Esophagus (tissue), 2 donors: Measurements from ENCODE around the gene GMDS. TPM values are rescaled to one million over a fixed set of nuclear protein-coding genes. Genes with fewer than 3 reads are reported as not detected.

Source experiments
- H3K27ac ChIP-seq, 2 donors: one replicate each; pipeline ENCODE4 v1.5.1; 2013; ENCODE audit warnings: low read depth in 2 of 2, mild to moderate bottlenecking in 2 of 2, inconsistent platforms in 1 of 2, low read length in 1 of 2, moderate library complexity in 1 of 2
- H3K27me3 ChIP-seq, 2 donors: one replicate each; pipeline ENCODE4 v1.6.1; 2013; ENCODE audit warnings: low read length in 2 of 2, control low read depth in 1 of 2, mild to moderate bottlenecking in 1 of 2; ENCODE audit not compliant: insufficient read depth in 2 of 2, control insufficient read depth in 1 of 2
- H3K36me3 ChIP-seq, 2 donors: one replicate each; pipeline ENCODE4 v1.6.1; 2013; ENCODE audit warnings: low read length in 1 of 2; ENCODE audit not compliant: control insufficient read depth in 2 of 2, insufficient read depth in 2 of 2
- H3K4me1 ChIP-seq, 2 donors: one replicate each; pipeline ENCODE4 v1.6.1; 2013; ENCODE audit warnings: low read length in 1 of 2; ENCODE audit not compliant: control insufficient read depth in 2 of 2, insufficient read depth in 2 of 2
- H3K4me3 ChIP-seq, 2 donors: one replicate each; pipeline ENCODE4 v1.5.1; 2013; ENCODE audit warnings: low read length in 2 of 2, mild to moderate bottlenecking in 2 of 2, low read depth in 1 of 2, moderate library complexity in 1 of 2
- H3K9me3 ChIP-seq, 2 donors: one replicate each; pipeline ENCODE4 v1.6.1; 2013; ENCODE audit warnings: mild to moderate bottlenecking in 2 of 2, low read depth in 1 of 2, low read length in 1 of 2, moderate library complexity in 1 of 2; ENCODE audit not compliant: control insufficient read depth in 2 of 2, insufficient read depth in 1 of 2
- WGBS, 2 donors: extraction: QIAGEN DNeasy Blood & Tissue Kit; methylation state at CpG; one replicate each; pipeline ENCODE4 v1.1.7; 2013; 5-methylcytosine and 5-hydroxymethylcytosine counted together
- polyA plus RNA-seq, 2 donors: library from polyadenylated mRNA; stranded (reverse); fragments of 200-250 nt; gene quantifications; one replicate each; pipeline ENCODE4 v1.2.3, GENCODE V29; 2013
- donor health status: healthy with polysubstance abuse.
- donor health status: Bipolar disorder and iron deficiency.

GMDS gene
- polyA plus RNA-seq, 2 donors: 42.4 to 54.5 TPM

DNA sequence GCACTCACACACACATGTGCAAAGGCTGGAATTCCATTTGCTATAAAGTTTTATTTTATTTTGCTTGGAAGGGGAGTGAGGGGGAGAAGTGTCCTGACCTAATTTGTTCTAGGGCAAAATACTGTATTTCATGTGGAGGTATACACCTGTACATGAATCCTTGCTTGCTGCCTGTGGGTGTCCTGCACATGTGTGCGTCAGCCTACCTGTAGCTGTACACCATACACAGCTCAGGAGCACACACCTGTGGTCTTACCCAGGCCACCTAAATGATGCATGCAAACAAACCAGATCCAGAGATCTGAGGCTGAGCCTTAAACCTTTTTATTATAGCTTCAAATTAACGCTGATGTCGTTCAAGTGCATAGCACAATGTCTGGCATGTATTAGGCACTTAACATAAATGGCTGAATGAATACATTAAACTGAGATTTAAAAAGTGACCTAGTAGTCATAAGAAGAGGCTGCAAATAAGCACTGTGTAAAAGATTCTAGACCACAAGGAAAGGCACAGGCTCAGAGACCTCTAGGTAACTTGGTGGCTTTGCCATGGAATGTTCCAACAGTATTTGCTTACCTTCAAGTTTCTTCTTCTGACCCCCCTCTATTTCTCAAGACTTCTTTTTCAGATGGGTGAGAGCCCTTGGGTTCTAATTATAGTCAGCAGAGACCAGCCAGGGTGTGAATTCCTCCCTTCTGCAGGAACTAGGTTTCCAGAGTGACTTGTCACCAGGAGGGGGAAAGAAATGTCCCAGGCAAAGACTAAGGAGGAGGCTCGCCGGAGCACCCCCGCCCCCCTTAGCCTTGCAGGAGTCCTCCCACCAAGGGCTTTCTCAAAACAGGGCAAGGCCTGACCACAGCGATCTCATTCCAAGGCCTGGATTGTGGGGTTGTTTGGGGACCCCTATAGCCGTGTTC, 622.3 kb downstream of the GMDS start:
- Histone ChIP-seq H3K9me3 (peaks cover 0 to 2% of the 10 kb centered on the region in 2 donors), H3K4me1 (peaks cover 0 to 5% of the 10 kb centered on the region in 2 donors), H3K27me3 (no peaks in the 10 kb centered on the region), H3K4me3 (no peak overlapping the region), H3K36me3 (peaks cover 0 to 7% of the 10 kb centered on the region in 2 donors), H3K27ac (no peak overlapping the region)
- WGBS, 2 donors: 92 to 94% methylated on average over 8 of the region's 8 CpGs

DNA sequence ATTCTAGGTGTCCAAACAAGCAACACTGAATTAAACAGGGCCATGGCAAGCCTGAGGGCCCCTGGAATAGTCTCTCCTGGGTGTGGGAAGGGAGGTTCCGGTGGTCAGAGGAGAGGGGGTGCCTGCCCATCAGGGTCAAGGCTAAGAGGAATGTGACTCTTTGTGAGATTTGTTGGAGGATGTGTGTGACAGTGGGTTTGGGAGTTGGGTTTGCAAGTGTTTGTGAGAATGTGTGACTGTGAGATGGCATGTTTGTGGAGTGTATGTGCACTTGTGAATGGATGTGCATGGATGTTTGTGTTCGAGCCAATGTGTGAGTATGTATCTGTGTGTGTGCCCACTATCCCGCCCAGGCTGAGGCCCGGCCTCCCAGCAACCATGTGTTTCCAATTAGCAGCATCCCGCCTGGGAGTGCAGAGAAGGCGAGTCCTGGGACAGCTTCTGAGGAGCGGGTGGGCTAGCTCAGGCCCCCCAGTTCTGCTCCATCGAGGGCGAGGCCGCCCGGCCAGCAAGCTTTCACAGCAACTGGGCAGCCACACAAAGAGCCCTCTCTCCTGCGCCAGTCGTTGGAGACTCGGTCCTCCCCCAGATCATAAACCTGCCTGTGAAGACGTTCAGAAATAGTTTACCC, 623.1 kb downstream of the GMDS start:
- H3K4me1 ChIP-seq: peaks cover 0 to 5% of the 10 kb centered on the region in 2 donors
- H3K36me3 ChIP-seq: peaks cover 0 to 7% of the 10 kb centered on the region in 2 donors
- peaks cover 0 to 2% of the 10 kb centered on the region in 2 donors for H3K9me3 ChIP-seq
- no peak overlapping the region for H3K27ac ChIP-seq
- no peak overlapping the region for H3K4me3 ChIP-seq
- H3K27me3 ChIP-seq: no peaks in the 10 kb centered on the region
- 88 to 89% methylated on average over 15 of the region's 15 CpGs for WGBS, 2 donors

DNA sequence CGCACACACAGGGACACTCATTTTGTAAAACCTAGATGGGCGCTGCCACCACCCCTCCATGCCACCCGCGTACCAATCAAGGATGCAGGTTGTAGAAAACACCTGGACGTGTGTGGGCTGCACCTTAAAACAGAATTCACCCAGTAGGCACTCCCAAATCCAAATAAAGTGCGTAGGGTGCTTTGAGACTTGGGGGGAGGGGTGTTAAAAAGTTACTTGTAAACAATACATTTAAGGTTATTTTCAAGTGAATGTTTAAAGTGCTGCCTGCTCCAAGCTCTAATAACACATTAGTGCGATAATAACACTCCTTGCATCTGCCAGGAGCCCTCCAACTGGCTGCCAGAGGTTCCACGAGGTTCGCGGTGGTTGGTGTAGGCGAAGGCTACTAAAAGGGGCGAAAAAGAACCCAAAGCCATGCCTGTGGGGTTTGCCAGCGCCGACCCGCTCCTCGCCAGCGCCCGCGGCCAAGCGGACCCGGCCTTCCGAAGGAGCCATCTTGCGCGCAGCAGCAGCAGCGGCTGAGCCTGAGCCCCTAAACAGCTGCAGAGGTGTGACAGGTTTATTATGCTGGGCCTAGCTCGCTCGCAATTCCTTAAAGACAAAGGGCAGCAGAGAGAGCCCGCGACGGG, 624.2 kb downstream of the GMDS start:
- Histone ChIP-seq H3K9me3 (peaks cover 0 to 2% of the 10 kb centered on the region in 2 donors), H3K36me3 (peaks cover 0 to 7% of the 10 kb centered on the region in 2 donors), H3K27ac (no peak overlapping the region), H3K27me3 (no peaks in the 10 kb centered on the region), H3K4me3 (no peak overlapping the region), H3K4me1 (peaks cover 0 to 5% of the 10 kb centered on the region in 2 donors)
- WGBS, 2 donors: 95% methylated on average over 30 of the region's 30 CpGs

DNA sequence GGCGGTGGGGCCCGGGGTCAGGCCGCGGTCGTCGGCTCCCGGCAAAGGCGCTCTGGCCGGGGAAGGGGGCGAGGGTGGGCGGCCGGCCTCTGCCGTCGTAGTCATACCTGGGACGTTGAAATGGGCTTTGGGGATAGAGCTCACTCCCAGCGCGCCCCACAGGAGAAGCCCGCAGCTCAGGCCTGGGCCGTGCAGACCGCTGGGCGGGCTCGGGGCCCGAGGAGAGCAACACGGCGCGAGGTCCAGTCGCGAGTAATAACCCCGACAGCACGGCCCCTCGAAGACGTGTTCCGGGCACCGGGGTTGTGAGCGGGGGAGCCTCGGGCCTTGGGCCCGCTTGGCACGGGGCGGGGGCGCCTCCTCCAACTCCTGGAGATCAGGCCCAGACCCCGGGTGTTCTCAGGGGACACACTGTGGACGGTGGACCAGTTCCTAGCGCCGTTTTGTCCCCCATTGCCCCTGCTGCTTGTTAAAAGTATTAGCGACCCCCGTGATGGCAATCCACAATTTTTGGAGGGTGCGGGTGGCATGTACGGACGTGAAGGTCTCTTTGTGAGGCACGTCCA, 624.8 kb downstream of the GMDS start:
- Histone ChIP-seq H3K36me3 (peaks cover 0 to 7% of the 10 kb centered on the region in 2 donors), H3K27me3 (no peaks in the 10 kb centered on the region), H3K4me3 (no peak overlapping the region), H3K9me3 (peaks cover 0 to 2% of the 10 kb centered on the region in 2 donors), H3K27ac (no peak overlapping the region), H3K4me1 (peaks cover 0 to 5% of the 10 kb centered on the region in 2 donors)
- 72 to 73% methylated on average over 46 to 50 of the region's 50 CpGs for WGBS, 2 donors

DNA sequence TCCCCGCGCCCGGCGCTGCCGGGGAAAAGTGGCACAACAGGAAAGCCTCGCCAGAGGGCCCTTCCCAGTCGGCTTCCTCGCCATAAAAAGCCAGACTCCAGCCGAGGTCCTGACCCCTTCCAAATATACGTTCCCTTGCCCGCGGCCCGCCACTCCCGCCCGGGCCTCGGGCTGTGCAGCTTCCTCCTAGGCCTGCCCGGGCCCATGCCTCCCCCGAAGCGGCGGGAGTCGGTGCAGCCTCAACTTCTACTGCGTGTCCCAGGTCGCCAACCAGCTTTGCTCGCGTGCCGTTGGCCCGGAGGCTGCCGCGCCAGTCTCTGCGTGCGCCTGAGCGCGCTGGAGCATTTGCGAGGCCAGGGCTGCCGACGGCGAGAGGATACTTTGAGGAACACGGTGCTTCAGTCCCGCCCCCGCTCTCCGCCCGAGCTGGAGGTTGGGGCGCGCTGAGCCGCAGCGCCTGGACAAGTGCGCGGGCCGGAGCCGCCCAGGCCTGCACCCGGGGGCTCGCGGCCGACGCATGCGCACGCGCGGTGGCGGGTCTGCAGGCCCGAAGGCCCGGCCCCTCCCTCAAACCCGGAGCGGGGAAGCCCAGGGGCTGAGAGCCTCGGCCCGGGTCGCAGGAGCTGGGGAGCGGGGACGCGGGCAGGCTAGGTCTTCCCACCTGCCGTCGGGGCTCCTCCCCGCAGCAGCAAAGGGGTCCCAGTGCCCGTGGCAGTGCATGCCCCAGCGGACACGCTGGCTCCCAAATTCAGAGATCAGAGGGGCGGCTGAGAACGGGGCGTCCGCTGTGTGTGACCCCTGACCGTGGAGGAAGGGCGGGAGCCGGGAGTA, 625.5 kb downstream of the GMDS start:
- peaks cover 0 to 5% of the 10 kb centered on the region in 2 donors for H3K4me1 ChIP-seq
- peak overlapping the region; percentile 2 to 33 for H3K4me3 ChIP-seq
- no peaks in the 10 kb centered on the region for H3K27me3 ChIP-seq
- WGBS, 2 donors: 17 to 24% methylated on average over 83 of the region's 83 CpGs
- peaks cover 0 to 7% of the 10 kb centered on the region in 2 donors for H3K36me3 ChIP-seq
- H3K27ac ChIP-seq: no peak overlapping the region
- peaks cover 0 to 4% of the 10 kb centered on the region in 2 donors for H3K9me3 ChIP-seq

DNA sequence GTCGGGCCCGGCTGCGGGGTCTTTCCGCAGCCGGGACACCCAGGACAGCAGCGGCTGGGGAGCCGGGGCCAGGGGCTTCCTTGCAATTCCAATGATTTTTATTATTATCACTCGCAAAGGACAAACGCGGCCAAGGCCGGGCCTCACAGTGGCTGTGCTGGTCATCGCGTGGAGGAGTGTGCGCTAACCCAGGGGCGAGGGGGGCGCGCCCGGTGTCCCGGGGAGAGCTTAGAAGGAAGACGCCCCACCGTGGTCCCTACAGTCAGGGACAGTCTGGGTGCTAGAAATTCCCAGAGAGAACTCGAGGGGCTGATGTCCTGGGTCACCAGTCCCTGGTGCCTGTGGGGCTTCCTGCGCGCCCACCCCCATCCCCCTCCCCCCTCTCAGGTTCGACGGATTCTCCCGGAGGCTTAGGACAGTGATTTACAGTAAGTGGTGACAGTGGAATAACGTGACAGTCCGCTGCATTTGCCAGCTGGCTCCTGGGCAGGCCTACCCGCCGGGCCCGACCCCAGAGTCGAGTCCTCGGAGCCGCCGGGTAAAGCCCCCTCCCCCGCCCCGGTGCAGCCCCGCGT, 626.2 kb downstream of the GMDS start:
- 57 to 58% methylated on average over 40 of the region's 40 CpGs for WGBS, 2 donors
- Histone ChIP-seq H3K4me1 (peaks cover 0 to 5% of the 10 kb centered on the region in 2 donors), H3K27ac (no peak overlapping the region), H3K27me3 (peaks cover 0 to 4% of the 10 kb centered on the region in 2 donors), H3K36me3 (peaks cover 0 to 7% of the 10 kb centered on the region in 2 donors), H3K9me3 (peaks cover 0 to 8% of the 10 kb centered on the region in 2 donors), H3K4me3 (no peak overlapping the region)

DNA sequence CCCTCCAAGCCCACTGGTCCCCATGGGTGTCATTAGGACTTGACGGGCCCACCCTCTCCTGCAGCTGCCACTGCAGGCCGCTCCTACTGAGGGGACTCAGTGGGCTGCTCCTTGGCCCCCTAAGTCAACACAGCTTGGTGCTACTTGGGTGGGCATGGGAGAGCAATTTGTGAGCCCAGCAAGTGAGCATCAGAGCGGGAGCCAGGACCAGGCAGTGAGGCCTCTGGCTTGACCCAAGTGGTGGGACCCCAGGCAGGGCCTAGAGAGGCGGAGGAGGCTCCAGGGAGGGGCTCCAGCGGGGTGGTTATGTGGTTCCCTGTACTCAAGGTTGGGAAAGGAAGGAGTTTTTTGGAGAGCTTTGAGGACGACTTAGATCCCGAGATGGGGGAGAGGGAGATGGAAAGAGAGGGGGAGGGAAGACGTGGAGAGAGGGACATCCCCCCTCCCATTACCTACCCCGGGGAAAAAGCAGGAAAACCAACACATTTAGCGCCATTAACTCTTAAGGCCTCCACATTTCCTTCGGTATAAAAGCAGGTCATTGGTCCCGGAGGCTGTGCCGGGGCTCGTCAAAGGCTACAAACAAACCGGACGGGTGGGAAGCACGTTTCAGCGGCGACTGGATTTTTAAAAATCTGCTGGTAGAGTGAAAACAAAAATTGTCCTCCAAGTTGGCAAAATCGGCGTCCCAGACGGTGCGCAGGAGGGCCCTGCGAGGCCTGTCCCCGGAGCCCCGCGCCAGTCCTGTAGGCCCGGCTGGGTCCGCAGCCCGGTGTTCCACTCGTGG, 626.9 kb downstream of the GMDS start:
- Histone ChIP-seq H3K36me3 (peaks cover 0 to 7% of the 10 kb centered on the region in 2 donors), H3K9me3 (peaks cover 0 to 9% of the 10 kb centered on the region in 2 donors), H3K27ac (no peak overlapping the region), H3K4me1 (peaks cover 0 to 5% of the 10 kb centered on the region in 2 donors), H3K4me3 (no peak overlapping the region), H3K27me3 (peaks cover 0 to 9% of the 10 kb centered on the region in 2 donors)
- WGBS, 2 donors: 84% methylated on average over 30 to 31 of the region's 31 CpGs
